ENCODE measurements around the gene CSTPP1. TPM values are rescaled to one million over a fixed set of nuclear protein-coding genes. Genes with fewer than 3 reads are reported as not detected.

CSTPP1 gene
- total RNA-seq, 4 donors from 2014 or later, result 35.3 to 51.9 (median 39.7) TPM

DNA sequence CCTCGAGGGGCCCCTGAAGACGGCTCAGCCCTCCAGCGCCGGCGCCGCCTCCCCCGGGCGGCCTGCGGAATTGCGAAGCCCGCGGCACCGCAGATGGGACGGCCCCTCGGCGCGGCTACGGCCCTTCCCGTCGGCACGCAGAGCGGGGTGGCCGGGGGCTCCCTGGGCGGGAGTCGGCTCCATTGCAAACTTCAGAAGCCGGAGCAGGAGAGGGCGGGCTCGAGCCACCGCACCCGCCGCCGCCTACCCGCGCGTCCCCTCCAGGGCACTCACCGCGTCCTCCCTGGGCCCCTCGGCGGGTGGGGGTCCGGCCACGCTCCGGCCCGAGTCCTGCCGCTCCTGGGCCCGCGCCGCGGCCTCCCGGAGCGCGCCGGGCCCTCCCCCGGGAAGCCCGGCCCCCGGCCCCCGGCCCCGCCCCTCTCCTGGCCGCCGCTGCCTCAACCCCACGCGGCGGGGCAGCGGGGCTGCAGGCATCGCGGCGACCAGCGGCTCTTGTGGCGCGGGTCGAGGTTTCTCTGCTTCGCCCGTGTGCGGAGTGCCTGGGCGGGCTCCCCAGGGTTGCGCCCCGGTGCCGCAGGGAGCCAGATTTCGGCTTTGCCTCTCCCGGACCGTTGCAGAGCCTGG lies 249.6 kb downstream of the CSTPP1 start, which contains the start of gene PACSIN3:
PACSIN3 (minus strand) TSS at position 359 of the 624 bp plus-strand sequence. CDS start 3,707 bp downstream, outside the sequence.
- DNase-seq (ENCODE audit: low spot score in 2 of 2), result no peak
- H3K4me1 ChIP-seq, result peaks cover 0 to 60% (median 30%) of the 10 kb centered on the region in 4 donors
- TF ChIP-seq EP300 (IDR thresholded peaks at IDR 0.05) (no peak), CTCF (IDR thresholded peaks at IDR 0.05) (peak in 3 of 5 experiments; percentile 14 to 35 (median 18)), POLR2A (IDR thresholded peaks at IDR 0.05) (peak; percentile 37 to 49)
- H3K36me3 ChIP-seq, result peaks cover 0 to 14% (median 0%) of the 10 kb centered on the region in 3 donors
- no peaks in the 10 kb centered on the region for H3K27me3 ChIP-seq
- WGBS, 2 donors, result 0% methylated on average over 27 to 48 of the region's 80 CpGs
- H3K27ac ChIP-seq, result peak within 1 kb of the TSS; percentile 86 to 99 (median 92)
- peak within 1 kb of the TSS; percentile 47 to 84 (median 78) for H3K4me3 ChIP-seq
- no peaks in the 10 kb centered on the region for H3K9me3 ChIP-seq

- H3K9me3 ChIP-seq, result no peaks in the 10 kb centered on the region
- H3K27ac ChIP-seq, result peak overlapping the region; percentile 86 to 93 (median 88)
These were observed 250.4 kb downstream of the CSTPP1 start for GRCh38 chr11:47186700-47187695.

DNA sequence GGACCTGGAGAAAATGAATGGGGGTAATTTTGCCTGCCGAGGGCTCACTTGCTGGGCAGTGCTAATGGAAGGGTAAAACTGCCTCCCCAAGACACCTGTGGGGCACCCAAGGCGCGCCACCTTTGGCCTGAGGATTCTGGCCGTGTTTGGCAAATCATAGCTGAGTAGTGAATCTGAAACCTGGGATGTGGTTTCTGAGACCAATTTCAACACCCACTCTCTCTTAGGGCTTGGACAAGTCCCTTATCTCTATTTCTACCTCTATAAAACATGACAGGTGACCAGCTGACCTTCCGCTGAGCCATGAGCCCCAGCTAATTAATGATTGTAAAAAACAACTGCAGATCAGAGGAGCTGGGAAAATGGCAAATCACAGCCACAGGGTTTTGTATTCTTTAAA lies 251.2 kb downstream of the CSTPP1 start:
- WGBS, 2 donors, result 31 to 39% methylated on average over 5 of the region's 5 CpGs
- TF ChIP-seq EP300 (IDR thresholded peaks at IDR 0.05) (no peak), CTCF (IDR thresholded peaks at IDR 0.05) (no peak), POLR2A (IDR thresholded peaks at IDR 0.05) (no peak)
- no peaks in the 10 kb centered on the region for H3K27me3 ChIP-seq
- H3K9me3 ChIP-seq, result no peaks in the 10 kb centered on the region
- DNase-seq (ENCODE audit: low spot score in 2 of 2), result no peak
- H3K27ac ChIP-seq, result peak overlapping the region; percentile 86 to 93 (median 88)
- H3K4me3 ChIP-seq, result peak overlapping the region in 3 of 4 donors; percentile 76 to 84 (median 80)
- peaks cover 0 to 54% (median 30%) of the 10 kb centered on the region in 4 donors for H3K4me1 ChIP-seq
- H3K36me3 ChIP-seq, result peaks cover 0 to 7% (median 0%) of the 10 kb centered on the region in 3 donors

More at GRCh38 chr11:47186700-47187695, 250.4 kb downstream of the CSTPP1 start:
- TF ChIP-seq EP300 (IDR thresholded peaks at IDR 0.05), result peak; percentile 67 to 70
- TF ChIP-seq CTCF (IDR thresholded peaks at IDR 0.05), result no peak
- peak; percentile 22 to 51 for TF ChIP-seq POLR2A (IDR thresholded peaks at IDR 0.05)
- H3K4me3 ChIP-seq, result peak overlapping the region; percentile 47 to 84 (median 78)
- H3K36me3 ChIP-seq, result peaks cover 0 to 14% (median 0%) of the 10 kb centered on the region in 3 donors
- H3K27me3 ChIP-seq, result no peaks in the 10 kb centered on the region
- H3K4me1 ChIP-seq, result peaks cover 0 to 60% (median 30%) of the 10 kb centered on the region in 4 donors
- peak; percentile 50 to 54 for DNase-seq (ENCODE audit: low spot score in 2 of 2)
- WGBS, 2 donors, result 1 to 3% methylated on average over 54 to 56 of the region's 63 CpGs

DNA sequence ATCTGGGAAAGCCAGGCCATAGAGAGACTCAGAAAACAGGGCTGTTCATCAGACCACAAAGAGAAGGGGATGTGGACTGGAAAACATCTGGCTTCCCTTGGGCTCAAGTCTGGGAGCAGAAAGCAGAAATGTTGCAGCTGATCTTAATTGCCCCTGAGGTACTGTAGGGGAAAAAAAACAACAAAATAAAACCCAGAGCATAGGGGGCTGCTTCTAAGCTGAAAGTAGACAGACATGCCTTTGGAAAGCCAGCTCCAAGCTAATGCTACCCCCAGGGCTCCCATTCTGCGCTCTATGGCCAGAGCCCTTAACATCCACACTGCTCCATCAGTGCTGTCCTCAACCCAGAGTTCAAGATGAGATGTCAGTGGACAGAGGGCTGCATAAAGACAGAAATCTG lies 251.7 kb downstream of the CSTPP1 start:
- no peak for DNase-seq (ENCODE audit: low spot score in 2 of 2)
- no peaks in the 10 kb centered on the region for H3K9me3 ChIP-seq
- H3K4me3 ChIP-seq, result no peak overlapping the region
- H3K4me1 ChIP-seq, result peaks cover 0 to 49% (median 30%) of the 10 kb centered on the region in 4 donors
- TF ChIP-seq EP300 (IDR thresholded peaks at IDR 0.05) (no peak), POLR2A (IDR thresholded peaks at IDR 0.05) (no peak), CTCF (IDR thresholded peaks at IDR 0.05) (no peak)
- H3K36me3 ChIP-seq, result peaks cover 0 to 4% (median 0%) of the 10 kb centered on the region in 3 donors
- H3K27ac ChIP-seq, result peak overlapping the region; percentile 86 to 93 (median 88)
- no peaks in the 10 kb centered on the region for H3K27me3 ChIP-seq
- 83 to 86% methylated on average over 1 of the region's 1 CpG for WGBS, 2 donors

Data from tibial nerve (tissue), 4 donors.